IMR-90 (cell line): ENCODE data around the gene KIF1A. TPM values are rescaled to one million over a fixed set of nuclear protein-coding genes. Genes with fewer than 3 reads are reported as not detected.

Experiments used
- ATAC-seq: fragments of 200-7000 bp; cut with Tn5 transposase; 2 replicates; pipeline ENCODE4 v1.9.1; 2020; ENCODE audit warnings: low read depth, mild to moderate bottlenecking, moderate library complexity
- BruUV-seq: library from RNA; stranded (reverse); fragments of 400-500 nt; replicated peaks from 2 replicates; lab custom pipeline; 2021; lab: Mats Ljungman, UMichigan
- CTCF ChIA-PET: fragments of 300-600 bp; formaldehyde crosslinking; extraction: SDS; loops from one replicate; lab custom pipeline; 2021; ENCODE audit warnings: antibody characterized with exemption; lab: Yijun Ruan, JAX
- POLR2A ChIA-PET: fragments of 300-600 bp; sonication (Branson Sonifier 250); formaldehyde crosslinking; loops from one replicate; lab custom pipeline; 2022; ENCODE audit warnings: antibody characterized with exemption; ENCODE audit not compliant: unreplicated experiment; lab: Charles Lee
- DNase-seq: peaks from one replicate; pipeline ENCODE4 v3.0.0; 2013
- H2AFZ ChIP-seq: replicated peaks from 2 replicates; pipeline ENCODE3; 2013; ENCODE audit warnings: low read length, mild to moderate bottlenecking; ENCODE audit not compliant: poor library complexity
- H2AK5ac ChIP-seq: 2 replicates; pipeline ENCODE4 v1.6.1; 2013; ENCODE audit warnings: low read depth, low read length, inconsistent platforms
- H2AK9ac ChIP-seq: replicated peaks from 2 replicates; pipeline ENCODE3; 2013; ENCODE audit warnings: mild to moderate bottlenecking, low read depth, low read length, moderate library complexity; ENCODE audit not compliant: poor library complexity
- H2BK120ac ChIP-seq: 2 replicates; pipeline ENCODE4 v1.6.1; 2013; ENCODE audit warnings: low read depth, low read length, inconsistent platforms
- H2BK15ac ChIP-seq: 3 replicates; pipeline ENCODE4 v1.6.1; 2013; ENCODE audit warnings: low read depth, low read length, inconsistent platforms
- H2BK20ac ChIP-seq: 2 replicates; pipeline ENCODE4 v1.6.1; 2013; ENCODE audit warnings: low read depth, mild to moderate bottlenecking, inconsistent platforms, low read length, moderate library complexity
- H2BK5ac ChIP-seq: 2 replicates; pipeline ENCODE4 v1.6.1; 2013; ENCODE audit warnings: mild to moderate bottlenecking, low read depth, low read length, inconsistent platforms; ENCODE audit not compliant: poor library complexity, severe bottlenecking
- H3K14ac ChIP-seq: replicated peaks from 2 replicates; pipeline ENCODE4 v1.6.1; 2013; ENCODE audit warnings: low read depth, low read length, inconsistent platforms
- H3K18ac ChIP-seq: 2 replicates; pipeline ENCODE4 v1.6.1; 2013; ENCODE audit warnings: low read depth, low read length, control low read depth
- H3K23ac ChIP-seq: 2 replicates; pipeline ENCODE4 v1.6.1; 2013; ENCODE audit warnings: low read depth, low read length, inconsistent platforms
- H3K27ac ChIP-seq: 2 replicates; pipeline ENCODE4 v1.5.1; 2013; ENCODE audit warnings: mild to moderate bottlenecking, control low read depth, low read length; ENCODE audit not compliant: insufficient read depth
- H3K27me3 ChIP-seq: 2 replicates; pipeline ENCODE4 v1.6.1; 2013; ENCODE audit warnings: low read length; ENCODE audit not compliant: control insufficient read depth, insufficient read depth
- H3K36me3 ChIP-seq: 2 replicates; pipeline ENCODE4 v1.6.1; 2013; ENCODE audit warnings: low read length, mixed read lengths; ENCODE audit not compliant: control insufficient read depth, insufficient read depth
- H3K4ac ChIP-seq: 2 replicates; pipeline ENCODE4 v1.6.1; 2013; ENCODE audit warnings: low read depth, low read length, inconsistent platforms
- H3K4me1 ChIP-seq: 2 replicates; pipeline ENCODE4 v1.6.1; 2013; ENCODE audit warnings: low read length, mixed read lengths; ENCODE audit not compliant: control insufficient read depth, insufficient read depth
- H3K4me2 ChIP-seq: 2 replicates; pipeline ENCODE4 v1.6.1; 2013; ENCODE audit warnings: low read depth, mild to moderate bottlenecking, control low read depth, low read length, moderate library complexity
- H3K4me3 ChIP-seq: 2 replicates; pipeline ENCODE4 v1.5.1; 2013; ENCODE audit warnings: low read depth, mild to moderate bottlenecking, control low read depth, low read length, moderate library complexity; ENCODE audit not compliant: insufficient read depth
- H3K56ac ChIP-seq: 2 replicates; pipeline ENCODE4 v1.6.1; 2013; ENCODE audit warnings: low read length, inconsistent platforms; ENCODE audit not compliant: insufficient read depth; ENCODE audit errors: extremely low read depth
- H3K79me1 ChIP-seq, 2 experiments: 2 replicates each; pipeline ENCODE4 v1.6.1; 2013; ENCODE audit warnings: low read length in 2 of 2, inconsistent platforms in 1 of 2, low read depth in 1 of 2
- H3K9ac ChIP-seq: 2 replicates; pipeline ENCODE4 v1.6.1; 2013; ENCODE audit warnings: low read depth, low read length, control low read depth
- H3K9me1 ChIP-seq: 2 replicates; pipeline ENCODE4 v1.6.1; 2013; ENCODE audit warnings: low read length, inconsistent platforms; ENCODE audit not compliant: insufficient read depth
- H3K9me3 ChIP-seq: 2 replicates; pipeline ENCODE4 v1.6.1; 2013; ENCODE audit warnings: low read length; ENCODE audit not compliant: control insufficient read depth, insufficient read depth
- H4K20me1 ChIP-seq: 2 replicates; pipeline ENCODE4 v1.6.1; 2013; ENCODE audit warnings: low read length, inconsistent platforms; ENCODE audit not compliant: insufficient read depth
- H4K5ac ChIP-seq: 2 replicates; pipeline ENCODE4 v1.6.1; 2013; ENCODE audit warnings: mild to moderate bottlenecking, low read depth, low read length, control low read depth
- H4K8ac ChIP-seq, 2 experiments: 2 replicates each; pipeline ENCODE4 v1.6.1; 2013; ENCODE audit warnings: low read depth in 2 of 2, low read length in 2 of 2, control low read depth in 1 of 2, inconsistent platforms in 1 of 2
- H4K91ac ChIP-seq: 2 replicates; pipeline ENCODE4 v1.6.1; 2013; ENCODE audit warnings: low read depth, low read length, inconsistent platforms; ENCODE audit not compliant: insufficient read depth
- WGBS, 2 experiments: methylation state at CpG; one replicate each; pipeline versions ENCODE4 v1.1.5 to v1.1.7; 2013; ENCODE audit warnings: missing lambda C conversion rate in 2 of 2; ENCODE audit not compliant: insufficient read length in 1 of 2; ENCODE audit errors: extremely low coverage in 2 of 2; 5-methylcytosine and 5-hydroxymethylcytosine counted together
- dilution Hi-C: fragments of 300-500 bp; cut with HindIII; formaldehyde crosslinking; loops from one replicate; pipeline ENCODE4 v1.14.3; 2018; ENCODE audit warnings: low sequenced_read_pairs; ENCODE audit not compliant: unreplicated experiment
- in situ Hi-C: fragments of 300-500 bp; cut with MboI; formaldehyde crosslinking; loops from 3 replicates; pipeline ENCODE4 v1.14.3; 2019; ENCODE audit warnings: low sequenced_read_pairs, inconsistent platforms, mixed read lengths
- intact Hi-C: fragments of 100-400 bp; cut with micrococcal nuclease; formaldehyde crosslinking; loops from 2 replicates; pipeline ENCODE4 v1.10.0; 2022
- polyA plus RNA-seq, 3 experiments: library from polyadenylated mRNA; depleted of rRNA; stranded (reverse); fragments of >200 nt; gene quantifications; 2 replicates each; pipeline ENCODE4 v1.2.3, GENCODE V29; 2012; ENCODE audit warnings: low replicate concordance in 1 of 3
- total RNA-seq: library from RNA; depleted of rRNA; stranded (reverse); fragments of >200 nt; gene quantifications from 2 replicates; pipeline ENCODE4 v1.2.3, GENCODE V29; 2012
- TF ChIP-seq, protein P1 (sequence below): fragments of 150-350 bp; IDR thresholded peaks from 2 replicates; pipeline ENCODE4 v1.6.1; 2017; ENCODE audit warnings: mild to moderate bottlenecking, antibody characterized with exemption, low read length, low read depth

KIF1A gene
- total and polyA plus RNA-seq, 2 of the 4 experiments (the other 2 are of a cell fraction): under 0.01 TPM; not detected in 1

DNA sequence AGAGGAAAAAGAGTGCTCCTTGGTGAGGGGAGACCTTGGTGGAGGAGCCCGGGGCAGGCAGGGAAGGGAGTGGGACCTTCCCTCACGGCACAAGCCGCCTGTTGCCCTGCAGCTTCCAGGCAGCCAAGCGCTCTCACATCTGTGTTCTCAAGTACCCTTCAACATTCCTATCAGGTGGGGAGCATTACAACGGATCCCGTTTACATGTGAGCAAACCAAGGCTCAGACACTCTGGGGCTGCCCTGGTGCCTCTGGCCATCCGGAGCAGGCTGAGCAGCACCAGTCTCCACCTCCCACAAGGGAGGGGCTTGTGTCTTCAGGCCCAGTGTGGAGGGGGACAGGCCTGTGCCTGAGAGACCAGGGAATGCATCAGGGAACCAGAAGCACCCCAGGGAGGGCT lies 70.5 kb downstream of the KIF1A start:
- no peak for DNase-seq
- H3K27me3 ChIP-seq: peaks cover 24% of the 10 kb centered on the region; the same call in 1 of the 2 replicates
- CTCF ChIA-PET: no interaction called here
- BruUV-seq: no TSS peak
- POLR2A ChIA-PET: no interaction called here
- in situ Hi-C loops: no loop called here
- no peak overlapping the region for H2AK5ac ChIP-seq
- H3K4ac ChIP-seq: no peak overlapping the region
- H3K4me3 ChIP-seq: no peak overlapping the region
- H4K20me1 ChIP-seq: no peaks in the 10 kb centered on the region
- H2AK9ac ChIP-seq: no peak overlapping the region
- H3K9me1 ChIP-seq: no peaks in the 10 kb centered on the region
- no peak overlapping the region for H2BK15ac ChIP-seq
- H4K8ac ChIP-seq: no peak overlapping the region
- intact Hi-C loops: no loop called here
- H3K36me3 ChIP-seq: no peaks in the 10 kb centered on the region
- no peak overlapping the region for H3K14ac ChIP-seq
- no peak overlapping the region for H2BK5ac ChIP-seq
- no peak overlapping the region for H2BK120ac ChIP-seq
- H4K91ac ChIP-seq: no peak overlapping the region
- H3K4me2 ChIP-seq: no peak overlapping the region
- ATAC-seq: peak; percentile 29
- H3K18ac ChIP-seq: no peak overlapping the region
- no peak overlapping the region for H3K23ac ChIP-seq
- H3K79me1 ChIP-seq: no peaks in the 10 kb centered on the region
- no peaks in the 10 kb centered on the region for H3K4me1 ChIP-seq
- peak overlapping the region; percentile 33 for H2AFZ ChIP-seq
- TF ChIP-seq, protein P1, sequence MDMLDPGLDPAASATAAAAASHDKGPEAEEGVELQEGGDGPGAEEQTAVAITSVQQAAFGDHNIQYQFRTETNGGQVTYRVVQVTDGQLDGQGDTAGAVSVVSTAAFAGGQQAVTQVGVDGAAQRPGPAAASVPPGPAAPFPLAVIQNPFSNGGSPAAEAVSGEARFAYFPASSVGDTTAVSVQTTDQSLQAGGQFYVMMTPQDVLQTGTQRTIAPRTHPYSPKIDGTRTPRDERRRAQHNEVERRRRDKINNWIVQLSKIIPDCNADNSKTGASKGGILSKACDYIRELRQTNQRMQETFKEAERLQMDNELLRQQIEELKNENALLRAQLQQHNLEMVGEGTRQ: no peak
- no peak overlapping the region for H2BK20ac ChIP-seq
- no peak overlapping the region for H3K56ac ChIP-seq
- dilution Hi-C loops: no loop called here
- H4K5ac ChIP-seq: no peak overlapping the region
- H3K9ac ChIP-seq: no peak overlapping the region
- 90% methylated on average over 3 of the region's 7 CpGs; no CpG with 5 or more reads in 1 of the 2 experiments for WGBS, 2 experiments
- H3K27ac ChIP-seq: no peak overlapping the region
- H3K9me3 ChIP-seq: no peaks in the 10 kb centered on the region
